ENCODE data around the gene RUNX3. TPM values are rescaled to one million over a fixed set of nuclear protein-coding genes. Genes with fewer than 3 reads are reported as not detected.

The RUNX3 gene
- total RNA-seq, 1 experiment from 2014 or later: 1.5 TPM

DNA sequence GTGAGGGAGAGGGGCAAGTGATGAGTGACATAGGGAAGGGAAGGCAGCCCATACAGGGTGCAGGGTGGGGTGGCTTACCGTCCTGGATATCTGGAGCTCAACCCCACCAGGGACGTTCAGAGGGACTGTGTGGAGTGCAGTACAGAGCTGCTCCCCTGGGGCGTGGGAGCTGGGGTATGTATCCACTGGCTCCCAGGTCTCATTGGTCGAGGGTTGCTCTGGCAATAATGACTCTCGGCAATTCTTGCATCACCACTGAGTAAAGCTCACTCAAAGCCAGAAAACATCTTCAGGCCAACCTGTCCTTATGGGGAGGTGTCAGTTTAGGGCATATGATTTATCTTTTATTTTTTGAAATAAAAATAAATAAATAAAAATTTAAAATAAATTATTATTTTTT is 43.2 kb upstream of the RUNX3 start:
- Mint-ChIP-seq H3K9me3 (peaks cover 31% of the 10 kb centered on the region), H3K27me3 (ENCODE audit: low read depth) (peaks cover 11% of the 10 kb centered on the region), H3K4me1 (peaks cover 33% of the 10 kb centered on the region), H3K27ac (peak overlapping the region; percentile 82), H3K4me3 (no peak overlapping the region), H3K36me3 (peaks cover 25% of the 10 kb centered on the region)
- ATAC-seq (no peak), DNase-seq (ENCODE audit: low spot score) (no peak)
- TF ChIP-seq HMGA2 (CRISPR knock-in tag; IDR thresholded peaks at IDR 0.05) (peak; percentile 85), ZNF396 (CRISPR knock-in tag; IDR thresholded peaks at IDR 0.05; ENCODE audit: borderline replicate concordance) (no peak)
- ChIA-PET CTCF (interaction anchor here (1.4 to 4.4 kb wide), 3 partner anchors 39 to 64 kb away, joined by 4 to 16 read pairs (median 12); no protein-coding TSS in a partner anchor), POLR2A (no interaction called here)

DNA sequence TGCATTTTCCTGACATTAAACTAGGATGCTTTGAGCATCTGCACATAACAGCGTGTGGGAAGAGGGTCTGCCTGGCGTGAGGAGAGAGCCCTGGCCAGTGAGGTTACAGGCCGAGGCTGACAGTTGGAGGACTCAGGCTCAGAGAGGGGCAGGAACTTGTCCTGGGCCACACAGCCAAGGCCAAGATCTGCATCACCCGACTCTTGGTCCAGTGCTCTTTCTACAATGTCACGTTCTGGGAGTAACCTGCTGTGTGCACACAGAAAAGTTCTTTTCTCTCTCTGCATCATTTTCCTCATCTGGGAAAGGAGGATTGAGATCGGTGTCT is 42.8 kb upstream of the RUNX3 start:
- peaks cover 25% of the 10 kb centered on the region for H3K36me3 Mint-ChIP-seq
- peaks cover 8% of the 10 kb centered on the region for H3K27me3 Mint-ChIP-seq (ENCODE audit: low read depth)
- H3K9me3 Mint-ChIP-seq: peaks cover 31% of the 10 kb centered on the region
- H3K27ac Mint-ChIP-seq: peak overlapping the region; percentile 82
- no peak for DNase-seq (ENCODE audit: low spot score)
- no peak for ATAC-seq
- ChIA-PET CTCF (interaction anchor here (1.2 to 4.4 kb wide), 5 partner anchors 10 to 124 kb away, joined by 4 to 16 read pairs (median 7); no protein-coding TSS in a partner anchor), POLR2A (no interaction called here)
- H3K4me1 Mint-ChIP-seq: peaks cover 33% of the 10 kb centered on the region
- TF ChIP-seq ZSCAN18 (CRISPR knock-in tag; IDR thresholded peaks at IDR 0.05) (no peak), ZNF532 (CRISPR knock-in tag; IDR thresholded peaks at IDR 0.05; ENCODE audit: borderline replicate concordance) (no peak), MXD4 (CRISPR knock-in tag; IDR thresholded peaks at IDR 0.05; ENCODE audit: borderline replicate concordance) (no peak)
- H3K4me3 Mint-ChIP-seq: no peak overlapping the region

GRCh38 chr1:24972221-24972914 is 42.3 kb upstream of the RUNX3 start:
- H3K36me3 Mint-ChIP-seq: peaks cover 25% of the 10 kb centered on the region
- peaks cover 33% of the 10 kb centered on the region for H3K4me1 Mint-ChIP-seq
- peak overlapping the region; percentile 82 for H3K27ac Mint-ChIP-seq
- ChIA-PET POLR2A (no interaction called here), CTCF (interaction anchor here (0.8 to 4.4 kb wide), 9 partner anchors 9 to 129 kb away, joined by 3 to 16 read pairs (median 4); no protein-coding TSS in a partner anchor)
- no peak for DNase-seq (ENCODE audit: low spot score)
- peak; percentile 36; the same call in 1 of the 2 replicates for ATAC-seq
- peaks cover 7% of the 10 kb centered on the region for H3K27me3 Mint-ChIP-seq (ENCODE audit: low read depth)
- no peak overlapping the region for H3K4me3 Mint-ChIP-seq
- H3K9me3 Mint-ChIP-seq: peaks cover 31% of the 10 kb centered on the region
- TF ChIP-seq, protein P1, sequence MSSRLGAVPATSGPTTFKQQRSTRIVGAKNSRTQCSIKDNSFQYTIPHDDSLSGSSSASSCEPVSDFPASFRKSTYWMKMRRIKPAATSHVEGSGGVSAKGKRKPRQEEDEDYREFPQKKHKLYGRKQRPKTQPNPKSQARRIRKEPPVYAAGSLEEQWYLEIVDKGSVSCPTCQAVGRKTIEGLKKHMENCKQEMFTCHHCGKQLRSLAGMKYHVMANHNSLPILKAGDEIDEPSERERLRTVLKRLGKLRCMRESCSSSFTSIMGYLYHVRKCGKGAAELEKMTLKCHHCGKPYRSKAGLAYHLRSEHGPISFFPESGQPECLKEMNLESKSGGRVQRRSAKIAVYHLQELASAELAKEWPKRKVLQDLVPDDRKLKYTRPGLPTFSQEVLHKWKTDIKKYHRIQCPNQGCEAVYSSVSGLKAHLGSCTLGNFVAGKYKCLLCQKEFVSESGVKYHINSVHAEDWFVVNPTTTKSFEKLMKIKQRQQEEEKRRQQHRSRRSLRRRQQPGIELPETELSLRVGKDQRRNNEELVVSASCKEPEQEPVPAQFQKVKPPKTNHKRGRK (CRISPR knock-in tag; IDR thresholded peaks at IDR 0.05; ENCODE audit: borderline replicate concordance): no peak
- TF ChIP-seq TP53 (CRISPR knock-in tag; IDR thresholded peaks at IDR 0.05) (no peak), MAX (CRISPR knock-in tag; IDR thresholded peaks at IDR 0.05) (no peak), ESRRA (CRISPR knock-in tag; IDR thresholded peaks at IDR 0.05; ENCODE audit: borderline replicate concordance) (no peak), ZNF532 (CRISPR knock-in tag; IDR thresholded peaks at IDR 0.05; ENCODE audit: borderline replicate concordance) (no peak), ZNF232 (CRISPR knock-in tag; IDR thresholded peaks at IDR 0.05) (no peak), GRHL2 (CRISPR knock-in tag; IDR thresholded peaks at IDR 0.05; ENCODE audit: insufficient replicate concordance, severe bottlenecking) (no peak), RORB (CRISPR knock-in tag; IDR thresholded peaks at IDR 0.05) (no peak)
- TF ChIP-seq, protein P2, sequence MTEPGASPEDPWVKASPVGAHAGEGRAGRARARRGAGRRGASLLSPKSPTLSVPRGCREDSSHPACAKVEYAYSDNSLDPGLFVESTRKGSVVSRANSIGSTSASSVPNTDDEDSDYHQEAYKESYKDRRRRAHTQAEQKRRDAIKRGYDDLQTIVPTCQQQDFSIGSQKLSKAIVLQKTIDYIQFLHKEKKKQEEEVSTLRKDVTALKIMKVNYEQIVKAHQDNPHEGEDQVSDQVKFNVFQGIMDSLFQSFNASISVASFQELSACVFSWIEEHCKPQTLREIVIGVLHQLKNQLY (CRISPR knock-in tag; IDR thresholded peaks at IDR 0.05): no peak

Measured in WTC11 (cell line).